Fibroblast of lung (primary cell): ENCODE measurements around the gene PRKCA. TPM values are rescaled to one million over a fixed set of nuclear protein-coding genes. Genes with fewer than 3 reads are reported as not detected.

Source experiments
- DNase-seq, 2 donors: peaks; one replicate each; pipeline versions ENCODE4 v3.0.0 to v3.0.0-alpha.2; 2010; ENCODE audit warnings: low read depth in 2 of 2
- H2AFZ ChIP-seq: 2 replicates; pipeline ENCODE4 v1.5.1; 2012; ENCODE audit warnings: low read length, control low read depth, inconsistent platforms
- H3K27ac ChIP-seq: 2 replicates; pipeline ENCODE4 v1.5.1; 2011; ENCODE audit warnings: low read length, control low read depth; ENCODE audit not compliant: insufficient read depth
- H3K27me3 ChIP-seq: 2 replicates; pipeline ENCODE4 v1.5.1; 2011; ENCODE audit warnings: mild to moderate bottlenecking, low read length; ENCODE audit not compliant: control insufficient read depth, insufficient read depth
- H3K36me3 ChIP-seq: 2 replicates; pipeline ENCODE4 v1.5.1; 2011; ENCODE audit warnings: low read length; ENCODE audit not compliant: control insufficient read depth, insufficient read depth
- H3K4me1 ChIP-seq: 2 replicates; pipeline ENCODE4 v1.5.1; 2011; ENCODE audit warnings: low read length; ENCODE audit not compliant: control insufficient read depth, insufficient read depth; ENCODE audit errors: extremely low read depth
- H3K4me2 ChIP-seq: 2 replicates; pipeline ENCODE4 v1.5.1; 2011; ENCODE audit warnings: low read length, control low read depth; ENCODE audit not compliant: insufficient read depth; ENCODE audit errors: extremely low read depth
- H3K4me3 ChIP-seq, 4 experiments: fragments of 200-600 bp in 1 of 4; sonication (generic) in 1 of 4; replicated peaks in 1 of 4; 2 replicates each; pipeline ENCODE4 v1.5.1; 2011 to 2016; ENCODE audit warnings: low read length in 4 of 4, low read depth in 3 of 4, mild to moderate bottlenecking in 3 of 4, control low read depth in 2 of 4, inconsistent platforms in 1 of 4, mixed read lengths in 1 of 4; ENCODE audit not compliant: insufficient read depth in 1 of 4; ENCODE audit errors: control extremely low read depth in 1 of 4
- H3K79me2 ChIP-seq: 2 replicates; pipeline ENCODE4 v1.5.1; 2012; ENCODE audit warnings: mild to moderate bottlenecking, low read length, inconsistent platforms; ENCODE audit not compliant: control insufficient read depth, insufficient read depth
- H3K9ac ChIP-seq: 2 replicates; pipeline ENCODE4 v1.5.1; 2011; ENCODE audit warnings: mild to moderate bottlenecking, low read length, control low read depth; ENCODE audit not compliant: insufficient read depth
- H3K9me3 ChIP-seq: 2 replicates; pipeline ENCODE4 v1.5.1; 2012; ENCODE audit warnings: low read depth, low read length; ENCODE audit not compliant: control insufficient read depth, insufficient read depth
- H4K20me1 ChIP-seq: 2 replicates; pipeline ENCODE4 v1.5.1; 2011; ENCODE audit warnings: low read length; ENCODE audit not compliant: control insufficient read depth, insufficient read depth; ENCODE audit errors: extremely low read depth
- EZH2 ChIP-seq: IDR thresholded peaks from 2 replicates; pipeline ENCODE4 v1.5.1; 2012; ENCODE audit warnings: low read length, control low read depth, mild to moderate bottlenecking; ENCODE audit errors: missing control alignments
- polyA plus RNA-seq, 2 donors: library from polyadenylated mRNA; depleted of rRNA in 1 of 2; stranded (reverse) in 1 of 2; unstranded in 1 of 2; fragments of >200 nt; gene quantifications; 2 replicates each; pipeline ENCODE4 v1.2.1, GENCODE V29; 2011 to 2012; ENCODE audit warnings: missing spikeins in 1 of 2
- total RNA-seq: library from RNA; depleted of rRNA; stranded (reverse); fragments of >200 nt; gene quantifications from 2 replicates; pipeline ENCODE4 v1.2.1, GENCODE V29; 2014
- TF ChIP-seq, protein P1 (sequence below), 2 donors: IDR thresholded peaks in 1 of 2; conservative IDR thresholded peaks in 1 of 2; 1 replicate in 1 of 2; 2 replicates in 1 of 2; pipeline ENCODE4 v1.5.1; 2011 to 2012; ENCODE audit warnings: low read length in 2 of 2, control low read depth in 1 of 2, inconsistent platforms in 1 of 2, low read depth in 1 of 2, mild to moderate bottlenecking in 1 of 2

Gene PRKCA
- total and polyA plus RNA-seq, 2 donors (not counting 1 experiment from before 2014, with no cell fraction given): 34.0 to 74.2 TPM

DNA sequence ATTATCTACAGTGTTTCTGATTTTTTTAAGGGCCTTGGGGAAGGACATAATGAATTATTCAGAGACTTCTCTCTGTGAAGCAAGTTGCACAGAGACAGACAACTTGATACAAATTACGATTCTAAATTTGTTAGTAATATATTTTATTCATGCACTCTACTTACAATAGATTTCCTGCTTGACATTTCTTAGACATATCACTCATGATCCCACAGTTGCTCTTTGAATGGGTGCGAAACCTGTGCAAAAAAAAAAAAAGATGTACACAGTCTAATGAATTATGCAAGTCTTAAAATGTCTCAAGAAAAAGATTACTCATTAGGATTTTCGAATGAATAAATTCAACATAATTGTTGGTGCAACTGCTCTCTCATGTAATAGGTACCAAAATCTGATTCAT, 254.8 kb downstream of the PRKCA start:
- Histone ChIP-seq H4K20me1 (no peaks in the 10 kb centered on the region), H3K79me2 (peaks cover 8% of the 10 kb centered on the region), H3K27ac (no peak overlapping the region), H3K4me2 (no peak overlapping the region), H3K27me3 (no peaks in the 10 kb centered on the region), H3K9ac (no peak overlapping the region), H3K4me3 (no peak overlapping the region), H3K9me3 (no peaks in the 10 kb centered on the region), H2AFZ (no peak overlapping the region), H3K36me3 (no peaks in the 10 kb centered on the region), H3K4me1 (no peaks in the 10 kb centered on the region)
- TF ChIP-seq EZH2: no peak
- TF ChIP-seq, protein P1, sequence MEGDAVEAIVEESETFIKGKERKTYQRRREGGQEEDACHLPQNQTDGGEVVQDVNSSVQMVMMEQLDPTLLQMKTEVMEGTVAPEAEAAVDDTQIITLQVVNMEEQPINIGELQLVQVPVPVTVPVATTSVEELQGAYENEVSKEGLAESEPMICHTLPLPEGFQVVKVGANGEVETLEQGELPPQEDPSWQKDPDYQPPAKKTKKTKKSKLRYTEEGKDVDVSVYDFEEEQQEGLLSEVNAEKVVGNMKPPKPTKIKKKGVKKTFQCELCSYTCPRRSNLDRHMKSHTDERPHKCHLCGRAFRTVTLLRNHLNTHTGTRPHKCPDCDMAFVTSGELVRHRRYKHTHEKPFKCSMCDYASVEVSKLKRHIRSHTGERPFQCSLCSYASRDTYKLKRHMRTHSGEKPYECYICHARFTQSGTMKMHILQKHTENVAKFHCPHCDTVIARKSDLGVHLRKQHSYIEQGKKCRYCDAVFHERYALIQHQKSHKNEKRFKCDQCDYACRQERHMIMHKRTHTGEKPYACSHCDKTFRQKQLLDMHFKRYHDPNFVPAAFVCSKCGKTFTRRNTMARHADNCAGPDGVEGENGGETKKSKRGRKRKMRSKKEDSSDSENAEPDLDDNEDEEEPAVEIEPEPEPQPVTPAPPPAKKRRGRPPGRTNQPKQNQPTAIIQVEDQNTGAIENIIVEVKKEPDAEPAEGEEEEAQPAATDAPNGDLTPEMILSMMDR (conservative IDR thresholded peaks at IDR 0.05 in 1 of 2, IDR thresholded peaks at IDR 0.05 in 1 of 2; ENCODE audit: low read depth in 1 of 2, low read length in 2 of 2): no peak
- no peak for DNase-seq

DNA sequence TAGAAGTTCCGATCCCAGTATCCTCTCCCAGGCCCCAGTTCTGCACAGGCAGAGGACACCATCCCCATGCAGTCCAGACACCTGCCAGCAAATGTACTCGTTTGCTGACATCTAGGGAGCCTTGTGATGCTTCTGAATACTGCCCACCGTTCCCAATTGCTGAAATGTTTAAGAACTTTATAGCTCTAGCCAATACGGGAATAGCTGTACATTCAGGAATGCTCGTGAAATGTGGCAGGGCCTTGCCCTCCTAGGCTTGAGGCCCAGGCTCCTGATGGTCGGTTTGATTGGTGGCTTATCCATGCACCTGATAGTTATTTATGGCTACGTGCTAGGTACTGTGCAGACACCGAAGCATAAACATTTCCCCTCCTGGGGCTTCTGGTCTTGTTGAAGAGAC, 255.5 kb downstream of the PRKCA start:
- H3K4me2 ChIP-seq: no peak overlapping the region
- no peak overlapping the region for H2AFZ ChIP-seq
- no peak overlapping the region for H3K4me3 ChIP-seq
- TF ChIP-seq EZH2: no peak
- TF ChIP-seq, protein P1 (conservative IDR thresholded peaks at IDR 0.05 in 1 of 2, IDR thresholded peaks at IDR 0.05 in 1 of 2; ENCODE audit: low read depth in 1 of 2, low read length in 2 of 2): no peak
- no peaks in the 10 kb centered on the region for H3K4me1 ChIP-seq
- DNase-seq: no peak
- peaks cover 8% of the 10 kb centered on the region for H3K79me2 ChIP-seq
- H3K27me3 ChIP-seq: no peaks in the 10 kb centered on the region
- no peaks in the 10 kb centered on the region for H3K9me3 ChIP-seq
- no peak overlapping the region for H3K9ac ChIP-seq
- no peaks in the 10 kb centered on the region for H4K20me1 ChIP-seq
- no peak overlapping the region for H3K27ac ChIP-seq
- no peaks in the 10 kb centered on the region for H3K36me3 ChIP-seq

DNA sequence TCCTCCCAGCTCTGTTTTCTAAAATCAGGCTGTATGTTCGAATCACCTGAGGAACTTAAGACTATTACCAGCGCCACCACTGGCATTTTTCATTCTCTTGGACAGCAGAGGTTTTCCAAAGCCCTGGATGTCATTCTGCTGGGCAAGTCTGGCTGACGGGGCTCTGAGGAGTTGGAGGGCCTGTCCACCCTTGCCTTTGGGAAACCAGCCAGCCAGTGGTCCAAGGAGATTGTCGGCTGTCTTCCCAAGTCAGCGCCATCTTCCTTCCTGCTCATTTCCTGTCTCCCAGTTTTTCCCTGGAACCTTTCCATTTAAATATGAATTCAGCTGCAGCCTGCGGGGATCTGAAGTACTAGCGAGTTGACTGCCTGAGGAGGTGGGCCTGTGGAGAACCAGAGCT, 258.3 kb downstream of the PRKCA start:
- no peak for TF ChIP-seq EZH2
- TF ChIP-seq, protein P1 (conservative IDR thresholded peaks at IDR 0.05 in 1 of 2, IDR thresholded peaks at IDR 0.05 in 1 of 2; ENCODE audit: low read depth in 1 of 2, low read length in 2 of 2): no peak
- H3K4me1 ChIP-seq: peaks cover 4% of the 10 kb centered on the region
- no peaks in the 10 kb centered on the region for H3K9me3 ChIP-seq
- no peak overlapping the region for H2AFZ ChIP-seq
- no peak overlapping the region for H3K4me3 ChIP-seq
- H3K36me3 ChIP-seq: no peaks in the 10 kb centered on the region
- no peak for DNase-seq
- no peak overlapping the region for H3K27ac ChIP-seq
- no peak overlapping the region for H3K4me2 ChIP-seq
- H4K20me1 ChIP-seq: no peaks in the 10 kb centered on the region
- H3K9ac ChIP-seq: no peak overlapping the region
- H3K79me2 ChIP-seq: peaks cover 8% of the 10 kb centered on the region
- H3K27me3 ChIP-seq: no peaks in the 10 kb centered on the region
